ENCODE measurements around the gene RPH3AL.

DNA sequence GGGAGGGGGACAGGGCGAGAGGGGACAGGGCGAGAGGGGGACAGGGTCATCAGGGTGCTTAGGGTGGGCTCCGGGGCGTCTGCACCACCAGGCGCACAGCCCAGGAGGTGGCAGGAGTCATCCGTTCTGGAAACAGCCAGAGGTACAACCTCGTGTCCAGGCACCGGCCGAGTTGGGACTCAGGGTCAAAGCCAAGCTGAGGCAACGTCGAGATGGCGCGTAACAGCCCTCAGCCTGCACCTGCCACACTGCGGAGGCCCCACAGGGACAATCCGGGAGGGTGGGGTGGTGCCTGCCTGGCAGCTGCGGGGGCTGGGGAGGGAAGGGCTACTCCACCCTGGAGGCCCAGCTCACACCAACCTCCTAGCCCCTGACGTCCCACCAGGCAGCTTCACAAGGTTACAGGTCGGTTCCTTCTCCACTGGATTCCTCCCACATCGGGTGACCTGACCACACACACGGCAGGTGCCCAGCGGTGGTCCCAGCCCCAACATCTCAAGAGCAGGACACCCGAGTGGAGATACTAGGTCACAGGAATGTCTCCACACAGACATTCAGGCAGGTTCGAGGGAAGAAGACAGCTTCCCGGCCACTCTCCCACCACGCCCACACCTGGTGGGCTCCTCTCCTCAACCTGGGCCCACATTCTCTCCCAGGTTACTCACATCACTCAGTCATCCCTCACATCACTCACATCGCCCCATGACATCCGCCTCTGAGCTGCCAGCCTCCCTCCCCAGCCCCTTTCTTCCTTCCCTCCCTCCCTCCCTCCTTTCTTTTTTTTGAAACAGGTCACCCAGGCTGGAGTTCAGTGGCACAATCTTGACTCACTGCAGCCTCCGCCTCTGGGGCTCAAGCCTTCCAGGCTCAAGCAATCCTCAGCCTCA lies 47.3 kb downstream of the RPH3AL start:
- TF ChIP-seq EZH2 (IDR thresholded peaks at IDR 0.05; ENCODE audit: borderline replicate concordance, insufficient read depth, low read length, poor library complexity, severe bottlenecking) (no peak), RAD21 (conservative IDR thresholded peaks at IDR 0.05) (no peak), CTCF (IDR thresholded peaks at IDR 0.05; ENCODE audit: poor library complexity, severe bottlenecking) (no peak), POLR2AphosphoS5 (IDR thresholded peaks at IDR 0.05) (no peak)

Data from neural cell (in vitro differentiated cells).